ENCODE data around the gene HINFP. TPM values are rescaled to one million over a fixed set of nuclear protein-coding genes. Genes with fewer than 3 reads are reported as not detected.
"Not testable (repeated sequence)": the region's sequence is repeated elsewhere in the genome, so short reads cannot be mapped to it uniquely, and the experiment has no call there.

The HINFP gene
- total RNA-seq, 1 donor from 2014 or later = 21.9 TPM

DNA sequence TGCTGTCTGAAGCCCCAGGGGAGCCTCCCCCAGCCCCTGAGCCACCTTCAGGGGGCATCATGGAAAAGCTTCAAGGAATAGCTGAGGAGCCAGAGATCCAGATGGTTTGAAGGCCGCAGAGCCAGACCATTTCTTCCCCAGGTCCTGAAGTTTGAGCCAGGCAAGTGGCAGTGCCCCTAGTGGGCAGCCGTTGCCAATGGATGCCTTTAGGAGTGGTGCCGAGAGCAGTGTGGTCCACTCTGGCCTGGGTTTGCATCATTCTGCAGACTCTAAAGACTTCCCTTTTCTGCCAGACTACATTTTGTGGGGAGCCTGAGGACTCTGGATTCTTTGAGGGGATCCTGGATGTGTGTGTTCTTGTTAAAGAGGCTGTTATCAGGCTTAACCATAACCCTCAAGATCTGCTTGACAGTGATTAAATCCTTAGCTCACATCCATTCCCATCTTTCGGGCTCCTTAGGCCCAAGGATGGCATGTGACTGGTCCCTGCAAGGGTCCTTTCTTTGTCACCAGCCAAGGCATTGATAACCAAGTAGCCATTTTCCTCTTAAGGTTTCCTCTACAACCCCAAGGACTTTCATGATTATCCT, 13.1 kb downstream of the HINFP start:
- TF ChIP-seq, protein P1, sequence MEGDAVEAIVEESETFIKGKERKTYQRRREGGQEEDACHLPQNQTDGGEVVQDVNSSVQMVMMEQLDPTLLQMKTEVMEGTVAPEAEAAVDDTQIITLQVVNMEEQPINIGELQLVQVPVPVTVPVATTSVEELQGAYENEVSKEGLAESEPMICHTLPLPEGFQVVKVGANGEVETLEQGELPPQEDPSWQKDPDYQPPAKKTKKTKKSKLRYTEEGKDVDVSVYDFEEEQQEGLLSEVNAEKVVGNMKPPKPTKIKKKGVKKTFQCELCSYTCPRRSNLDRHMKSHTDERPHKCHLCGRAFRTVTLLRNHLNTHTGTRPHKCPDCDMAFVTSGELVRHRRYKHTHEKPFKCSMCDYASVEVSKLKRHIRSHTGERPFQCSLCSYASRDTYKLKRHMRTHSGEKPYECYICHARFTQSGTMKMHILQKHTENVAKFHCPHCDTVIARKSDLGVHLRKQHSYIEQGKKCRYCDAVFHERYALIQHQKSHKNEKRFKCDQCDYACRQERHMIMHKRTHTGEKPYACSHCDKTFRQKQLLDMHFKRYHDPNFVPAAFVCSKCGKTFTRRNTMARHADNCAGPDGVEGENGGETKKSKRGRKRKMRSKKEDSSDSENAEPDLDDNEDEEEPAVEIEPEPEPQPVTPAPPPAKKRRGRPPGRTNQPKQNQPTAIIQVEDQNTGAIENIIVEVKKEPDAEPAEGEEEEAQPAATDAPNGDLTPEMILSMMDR (IDR thresholded peaks at IDR 0.05) = peak; percentile 72
- no peak overlapping the region for H3K27ac Mint-ChIP-seq (ENCODE audit: unreplicated experiment)
- no peaks in the 10 kb centered on the region for H3K27me3 Mint-ChIP-seq (ENCODE audit: low read depth)
- no peak overlapping the region for H3K4me3 Mint-ChIP-seq (ENCODE audit: unreplicated experiment)
- peaks cover 37% of the 10 kb centered on the region for H3K36me3 Mint-ChIP-seq (ENCODE audit: low read depth)
- H3K4me1 Mint-ChIP-seq (ENCODE audit: low read depth) = no peaks in the 10 kb centered on the region
- no peak for DNase-seq (ENCODE audit: low spot score)
- H3K9me3 Mint-ChIP-seq (ENCODE audit: low read depth) = no peaks in the 10 kb centered on the region

DNA sequence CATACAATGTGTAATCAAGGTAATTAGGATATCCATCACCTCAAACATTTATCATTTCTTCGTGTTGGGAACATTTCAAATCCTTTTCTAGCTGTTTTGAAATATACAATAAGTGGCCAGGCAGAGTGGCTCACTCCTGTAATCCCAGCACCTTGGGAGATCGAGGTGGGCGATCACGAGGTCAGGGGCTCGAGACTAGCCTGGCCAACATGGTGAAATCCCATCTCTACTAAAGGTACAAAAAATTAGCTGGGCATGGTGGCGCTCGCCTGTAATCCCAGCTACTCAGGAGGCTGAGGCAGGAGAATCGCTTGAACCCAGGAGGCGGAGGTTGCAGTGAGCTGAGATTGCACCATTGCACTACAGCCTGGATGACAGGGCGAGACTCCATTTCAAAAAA, 17.9 kb downstream of the HINFP start:
- not testable (repeated sequence) for H3K4me3 Mint-ChIP-seq (ENCODE audit: unreplicated experiment); H3K9me3 Mint-ChIP-seq (ENCODE audit: low read depth); H3K4me1 Mint-ChIP-seq (ENCODE audit: low read depth); H3K27me3 Mint-ChIP-seq (ENCODE audit: low read depth); H3K27ac Mint-ChIP-seq (ENCODE audit: unreplicated experiment); DNase-seq (ENCODE audit: low spot score); H3K36me3 Mint-ChIP-seq (ENCODE audit: low read depth)

DNA sequence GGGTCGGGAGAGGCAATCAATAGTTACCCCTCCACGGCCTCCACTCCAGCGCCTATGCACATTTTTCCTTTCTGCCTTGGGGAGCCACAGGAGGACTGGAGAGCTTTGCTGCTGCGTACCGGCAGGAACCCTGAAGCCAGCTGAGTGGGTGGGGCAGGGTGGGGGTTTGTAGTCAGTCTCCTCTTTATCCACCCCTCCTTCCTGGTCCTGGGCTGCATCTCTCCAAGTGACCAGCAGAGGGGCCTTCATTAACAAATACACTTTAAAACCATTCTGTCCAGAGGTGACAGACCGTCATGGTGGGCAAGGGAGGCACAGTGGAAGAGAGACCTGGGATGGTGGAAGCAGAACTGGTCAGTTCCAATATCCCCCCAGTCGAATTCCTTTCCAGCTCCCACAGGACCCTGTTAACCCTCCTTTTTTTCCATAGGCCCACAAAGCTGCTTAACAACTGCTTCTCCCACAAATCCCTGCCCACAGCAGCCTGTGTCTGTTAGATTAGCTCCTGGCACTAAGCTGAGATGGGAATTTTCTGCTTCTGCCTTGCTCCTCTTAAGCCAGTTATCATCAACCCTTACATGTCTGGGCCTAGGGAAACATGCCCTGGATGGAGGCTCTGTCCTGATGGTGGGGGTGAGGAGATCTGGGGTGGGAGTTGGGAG, 23.6 kb downstream of the HINFP start:
- H3K9me3 Mint-ChIP-seq (ENCODE audit: low read depth) = no peaks in the 10 kb centered on the region
- DNase-seq (ENCODE audit: low spot score) = peak; percentile 49
- peaks cover 9% of the 10 kb centered on the region for H3K4me1 Mint-ChIP-seq (ENCODE audit: low read depth)
- H3K36me3 Mint-ChIP-seq (ENCODE audit: low read depth) = no peaks in the 10 kb centered on the region
- TF ChIP-seq, protein P1 (IDR thresholded peaks at IDR 0.05) = peak; percentile 83
- H3K27ac Mint-ChIP-seq (ENCODE audit: unreplicated experiment) = no peak overlapping the region
- H3K27me3 Mint-ChIP-seq (ENCODE audit: low read depth) = peaks cover 5% of the 10 kb centered on the region
- no peak overlapping the region for H3K4me3 Mint-ChIP-seq (ENCODE audit: unreplicated experiment)

DNA sequence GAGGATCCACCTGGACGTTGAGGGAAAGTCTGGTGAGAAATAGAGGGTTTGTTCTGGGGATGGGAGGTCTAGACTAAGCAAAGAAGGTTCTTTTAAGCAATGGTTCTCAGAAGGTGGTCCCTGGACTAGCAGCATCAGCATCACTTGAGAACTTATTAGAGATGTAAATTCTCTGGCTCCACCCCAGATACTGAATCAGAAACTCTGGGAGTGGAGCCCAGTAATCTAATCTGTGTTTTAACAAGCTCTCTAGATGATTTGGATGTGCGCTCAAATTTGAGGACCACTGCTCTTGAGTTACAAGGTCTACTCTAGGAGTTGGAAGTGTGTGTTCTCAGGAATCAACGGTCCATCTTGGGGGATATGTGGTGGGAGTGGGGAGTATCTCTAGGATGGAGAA, 24.2 kb downstream of the HINFP start:
- no peak for DNase-seq (ENCODE audit: low spot score)
- Mint-ChIP-seq H3K36me3 (ENCODE audit: low read depth) (no peaks in the 10 kb centered on the region), H3K27ac (ENCODE audit: unreplicated experiment) (no peak overlapping the region), H3K9me3 (ENCODE audit: low read depth) (no peaks in the 10 kb centered on the region), H3K4me1 (ENCODE audit: low read depth) (peaks cover 9% of the 10 kb centered on the region), H3K27me3 (ENCODE audit: low read depth) (peaks cover 5% of the 10 kb centered on the region), H3K4me3 (ENCODE audit: unreplicated experiment) (no peak overlapping the region)
- TF ChIP-seq, protein P1 (IDR thresholded peaks at IDR 0.05) = no peak

DNA sequence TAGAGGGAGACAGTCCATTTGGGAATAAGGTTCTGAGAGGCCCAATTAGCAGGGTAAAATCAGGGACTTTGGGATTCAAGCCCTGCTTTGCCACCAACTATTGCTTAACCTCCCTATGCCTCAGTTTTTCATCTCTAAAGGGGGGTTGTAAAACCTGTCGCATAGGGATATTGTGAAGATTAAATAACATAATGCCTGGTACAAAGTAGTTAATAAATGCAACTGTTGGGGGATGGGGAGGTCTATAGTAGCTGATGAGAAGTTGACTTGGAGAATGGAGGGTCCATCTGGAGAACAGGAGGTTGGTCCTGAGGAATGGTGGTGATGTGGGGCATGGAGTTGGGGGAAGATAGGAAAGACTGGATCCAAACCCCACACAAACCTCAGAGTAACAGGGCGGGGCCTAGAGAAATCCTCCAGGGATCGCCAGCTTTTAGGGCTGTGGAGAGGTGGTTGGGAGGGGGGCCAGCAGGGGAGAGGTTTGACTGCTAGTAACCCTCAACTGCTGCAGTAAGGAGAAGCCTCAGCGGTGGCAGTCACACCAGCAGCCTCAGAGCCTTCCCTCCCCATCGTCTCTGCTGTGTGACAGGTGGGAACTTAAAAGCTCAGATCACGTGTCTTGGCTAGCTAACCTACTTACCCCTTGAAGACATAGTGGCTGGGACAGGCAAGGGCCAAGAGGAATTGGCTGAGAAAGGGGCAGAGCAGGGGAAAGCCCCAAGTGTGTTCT, 26.4 kb downstream of the HINFP start:
- no peaks in the 10 kb centered on the region for H3K36me3 Mint-ChIP-seq (ENCODE audit: low read depth)
- H3K4me1 Mint-ChIP-seq (ENCODE audit: low read depth) = peaks cover 9% of the 10 kb centered on the region
- TF ChIP-seq, protein P1 (IDR thresholded peaks at IDR 0.05) = no peak
- H3K27me3 Mint-ChIP-seq (ENCODE audit: low read depth) = peaks cover 5% of the 10 kb centered on the region
- no peak overlapping the region for H3K27ac Mint-ChIP-seq (ENCODE audit: unreplicated experiment)
- H3K9me3 Mint-ChIP-seq (ENCODE audit: low read depth) = no peaks in the 10 kb centered on the region
- peak overlapping the region; percentile 70 for H3K4me3 Mint-ChIP-seq (ENCODE audit: unreplicated experiment)
- peak; percentile 43 for DNase-seq (ENCODE audit: low spot score)

Data from chondrocyte (in vitro differentiated cells).